AG09319 (cell line): ENCODE measurements around the gene PAX7.

ENCODE experiments used
- DNase-seq: peaks from one replicate; pipeline ENCODE4 v3.0.0-alpha.2; 2010; ENCODE audit warnings: low read depth; ENCODE audit errors: extremely low read depth
- CTCF ChIP-seq: IDR thresholded peaks from 2 replicates; pipeline ENCODE4 v1.5.1; 2011; ENCODE audit warnings: low read depth, mild to moderate bottlenecking, inconsistent platforms, low read length, moderate library complexity

PAX7 gene

DNA sequence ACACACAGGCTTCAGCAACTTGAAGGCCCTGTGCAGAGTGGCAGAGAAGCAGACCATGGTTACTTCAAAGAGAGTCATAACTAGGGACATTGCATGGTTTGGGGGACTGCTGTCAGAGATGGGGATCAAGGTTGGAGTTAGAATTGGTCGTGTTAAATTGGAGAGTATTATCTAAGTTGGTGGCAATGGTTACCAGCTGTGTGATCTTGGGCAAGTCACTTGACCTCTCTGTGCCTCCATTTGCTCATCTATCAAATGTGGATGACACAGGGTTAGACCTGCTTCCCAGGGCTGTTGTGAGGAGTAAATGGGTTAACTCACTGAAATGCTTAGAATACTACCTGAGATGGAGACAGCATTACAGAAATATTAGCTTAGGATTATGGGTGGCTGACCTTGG is 91.1 kb downstream of the PAX7 start:
- DNase-seq = no peak
- TF ChIP-seq CTCF = no peak

DNA sequence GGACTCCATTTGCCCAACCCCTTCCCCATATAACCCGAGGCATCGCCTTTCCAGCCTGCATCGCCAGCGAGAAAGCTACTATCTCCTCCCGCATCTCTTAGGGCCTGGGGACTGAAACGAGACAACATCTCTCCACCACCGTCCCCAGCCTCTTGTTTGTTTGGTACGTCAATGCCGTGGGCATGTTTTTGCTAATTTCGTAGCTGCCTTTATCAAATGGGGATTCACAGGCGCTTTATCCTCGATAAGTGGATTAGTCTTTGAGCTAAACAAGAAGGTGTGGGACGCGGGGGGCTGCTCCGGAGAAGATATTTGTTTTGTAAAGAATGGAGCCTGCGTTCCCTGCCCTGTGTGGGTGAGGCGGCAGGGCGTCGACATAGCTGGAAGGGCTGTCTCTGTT is 91.6 kb downstream of the PAX7 start:
- no peak for DNase-seq

DNA sequence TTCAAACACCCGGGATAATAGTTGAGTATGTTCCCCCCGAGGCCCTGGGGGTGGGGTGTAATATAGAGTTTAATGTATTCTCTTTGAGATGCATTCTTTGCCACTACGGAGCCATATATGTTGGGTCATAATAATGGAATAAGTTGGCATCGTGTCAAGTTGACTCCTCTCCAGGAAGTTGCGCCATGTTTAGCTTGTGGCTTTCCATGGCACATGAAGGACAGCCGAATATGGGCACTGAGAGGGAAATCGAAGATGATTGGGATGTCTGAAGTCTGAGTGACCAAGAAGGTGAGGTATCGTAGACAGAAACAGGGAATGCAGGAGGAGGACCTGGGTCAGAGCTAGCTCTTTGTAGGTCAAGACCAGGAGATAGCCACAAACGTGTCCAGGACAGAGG is 92.6 kb downstream of the PAX7 start:
- TF ChIP-seq CTCF = no peak
- no peak for DNase-seq

More for the DNA sequence above, 91.6 kb downstream of the PAX7 start:
- TF ChIP-seq CTCF = no peak

DNA sequence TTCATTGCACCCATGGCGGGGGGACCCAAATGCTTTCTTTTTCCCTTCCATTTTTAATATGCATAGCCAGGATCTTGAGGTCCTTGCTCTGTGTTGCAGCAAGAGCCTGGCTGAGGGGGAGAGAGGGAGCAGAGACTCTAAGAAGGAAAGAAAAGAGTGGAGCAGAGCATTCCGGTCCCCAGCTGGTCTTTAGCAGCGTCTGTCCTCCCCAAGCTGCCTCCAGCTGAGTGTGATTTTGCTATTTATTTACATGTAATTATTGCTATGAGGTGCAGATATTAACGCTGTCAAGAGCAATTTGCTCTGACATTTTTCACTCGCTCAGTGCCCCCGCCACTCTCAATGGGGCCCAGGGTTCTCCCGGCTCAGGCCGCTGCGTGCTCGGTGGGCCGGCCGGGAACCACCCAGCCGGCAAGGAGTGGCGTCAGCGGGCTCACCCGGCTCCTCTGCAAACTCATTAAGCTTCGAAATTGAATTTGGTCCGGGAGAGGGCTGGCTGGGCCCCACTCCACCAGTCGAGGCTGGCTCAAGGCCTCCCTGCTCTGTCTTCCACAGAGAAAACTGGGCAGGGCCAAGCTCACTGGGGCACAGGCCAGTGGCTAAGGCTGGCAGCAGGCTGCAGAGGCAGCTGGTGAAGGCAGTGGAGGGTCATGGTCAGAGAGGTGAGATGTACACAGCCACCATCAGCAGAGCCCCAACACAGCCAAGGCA is 93.2 kb downstream of the PAX7 start:
- TF ChIP-seq CTCF = no peak
- no peak for DNase-seq

DNA sequence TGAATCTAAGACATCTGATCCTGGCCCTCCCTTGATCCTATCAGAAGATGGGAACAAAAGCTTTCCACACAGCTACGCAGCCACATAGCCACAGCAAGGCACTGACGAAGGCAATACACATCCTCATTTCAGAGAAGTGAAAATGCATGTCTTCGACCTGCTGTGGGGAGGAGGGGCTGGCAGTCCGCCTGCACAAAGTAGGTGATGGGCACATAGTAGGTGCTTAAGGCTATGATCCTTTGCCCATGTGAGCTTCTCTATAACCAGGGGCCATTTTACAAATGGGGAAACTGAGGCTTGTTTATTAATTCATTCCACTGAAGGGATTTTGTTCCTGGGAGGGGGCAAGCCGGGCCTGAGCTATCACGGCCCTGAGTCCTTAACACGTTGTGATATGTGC is 94.2 kb downstream of the PAX7 start:
- no peak for TF ChIP-seq CTCF
- no peak for DNase-seq

DNA sequence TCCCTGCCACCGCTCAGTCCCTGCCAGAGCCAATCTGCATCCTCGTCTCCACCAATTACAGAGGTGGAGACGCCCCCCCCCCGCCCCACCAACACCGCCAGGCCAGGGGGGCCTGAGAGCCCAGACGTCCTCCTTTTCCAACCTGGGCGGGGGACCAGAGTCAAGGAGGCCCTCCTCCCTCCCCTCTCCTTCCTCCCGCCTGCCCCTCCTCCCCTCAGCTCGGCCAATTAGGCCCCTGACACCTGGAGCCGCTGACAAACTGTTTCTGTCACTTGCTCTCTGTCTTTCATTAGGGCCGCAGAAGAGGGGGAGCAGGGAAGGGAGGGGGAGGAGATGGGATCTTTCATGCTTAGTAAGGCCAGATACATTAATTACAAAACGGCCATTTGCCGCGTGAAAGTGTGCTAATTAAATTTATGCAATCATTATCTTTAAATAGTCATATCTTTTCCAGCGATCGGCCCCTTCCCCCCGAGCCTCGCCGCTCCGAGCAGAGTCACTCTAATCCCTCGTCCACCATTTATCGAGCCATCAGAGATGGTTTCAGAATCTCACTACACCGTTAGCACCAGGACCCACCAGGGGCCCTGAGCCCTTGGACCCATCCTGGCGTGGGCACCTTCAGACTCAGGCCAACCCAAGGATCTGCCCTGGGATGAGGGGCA is 94.7 kb downstream of the PAX7 start:
- DNase-seq = no peak
- no peak for TF ChIP-seq CTCF

- no peak for TF ChIP-seq CTCF
- no peak for DNase-seq
Observed at GRCh38 chr1:18726368-18726767, 95.7 kb downstream of the PAX7 start.
